A549 (cell line): ENCODE measurements around the gene IL20RB. TPM values are rescaled to one million over a fixed set of nuclear protein-coding genes. Genes with fewer than 3 reads are reported as not detected.

Experiments used
- ATAC-seq, 2 experiments: fragments of 200-7000 bp in 1 of 2; fragments of >200 bp in 1 of 2; cut with Nextera tagmentation in 1 of 2; cut with Tn5 transposase in 1 of 2; 3 replicates each; pipeline versions ENCODE4 v1.8.0 to v1.9.1; 2018 to 2020; ENCODE audit warnings: mild to moderate bottlenecking in 1 of 2, moderate library complexity in 1 of 2
- CTCF ChIA-PET: fragments of 300-600 bp; sonication (Branson Sonifier 250); formaldehyde crosslinking; extraction: SDS; loops from one replicate; lab custom pipeline; 2021; ENCODE audit warnings: antibody characterized with exemption, inconsistent platforms; lab: Yijun Ruan, JAX
- POLR2A ChIA-PET: fragments of 350-600 bp; formaldehyde crosslinking; extraction: SDS; loops from one replicate; lab custom pipeline; 2021; ENCODE audit warnings: antibody characterized with exemption, inconsistent platforms; lab: Yijun Ruan, JAX
- DNase-seq, 2 experiments: peaks; one replicate each; pipeline versions ENCODE4 v3.0.0 to v3.0.0-alpha.2; 2011 to 2016; ENCODE audit warnings: low read depth in 1 of 2, low spot score in 1 of 2
- FAIRE-seq: peaks from 2 replicates; lab custom pipeline; 2011; peaks lifted over from hg19 to GRCh38; lab: Jason Lieb, UNC
- H3K27ac ChIP-seq, 2 experiments: fragments of >200 bp; sonication (Bioruptor Twin); formaldehyde crosslinking; 3 replicates each; pipeline ENCODE4 v1.5.1; 2016 to 2017
- H3K4me1 ChIP-seq: fragments of >200 bp; sonication (Bioruptor Twin); formaldehyde crosslinking; 3 replicates; pipeline ENCODE4 v1.6.1; 2016
- H3K4me2 ChIP-seq: fragments of >200 bp; sonication (Bioruptor Twin); formaldehyde crosslinking; 3 replicates; pipeline ENCODE4 v1.6.1; 2016
- H3K4me3 ChIP-seq: fragments of >200 bp; sonication (Bioruptor Twin); formaldehyde crosslinking; 3 replicates; pipeline ENCODE4 v1.5.1; 2016
- H3K9me3 ChIP-seq: fragments of >200 bp; sonication (Bioruptor Twin); formaldehyde crosslinking; 3 replicates; pipeline ENCODE4 v1.6.1; 2016
- BHLHE40 ChIP-seq: IDR thresholded peaks from 2 replicates; pipeline ENCODE4 v1.6.1; 2012; ENCODE audit warnings: low read depth, low read length, inconsistent platforms
- CBX2 ChIP-seq: fragments of 200-600 bp; sonication (generic); IDR thresholded peaks from 2 replicates; pipeline ENCODE4 v1.6.1; 2016; ENCODE audit warnings: low read depth, mild to moderate bottlenecking, borderline replicate concordance
- CEBPB ChIP-seq, 2 experiments: fragments of >200 bp in 1 of 2; sonication (Bioruptor Twin) in 1 of 2; formaldehyde crosslinking in 1 of 2; IDR thresholded peaks; 2 replicates each; pipeline ENCODE4 v1.6.1; 2012 to 2016
- CHD2 ChIP-seq: fragments of 150-350 bp; IDR thresholded peaks from 2 replicates; pipeline ENCODE4 v1.6.1; 2014; ENCODE audit warnings: low read length; ENCODE audit not compliant: partially characterized antibody
- CHD4 ChIP-seq: fragments of 200-600 bp; sonication (generic); IDR thresholded peaks from 2 replicates; pipeline ENCODE4 v1.6.1; 2016; ENCODE audit warnings: antibody characterized with exemption, mild to moderate bottlenecking, borderline replicate concordance
- ELK1 ChIP-seq: fragments of 150-350 bp; IDR thresholded peaks from 2 replicates; pipeline ENCODE4 v1.6.1; 2014; ENCODE audit warnings: low read depth, mild to moderate bottlenecking, low read length
- EP300 ChIP-seq, 2 experiments: fragments of >200 bp; sonication (Bioruptor Twin); formaldehyde crosslinking; IDR thresholded peaks; 2 replicates in 1 of 2; 3 replicates in 1 of 2; pipeline ENCODE4 v1.6.1; 2016 to 2017
- FOSB ChIP-seq: fragments of 250-450 bp; sonication (Bioruptor Pico); IDR thresholded peaks from 2 replicates; pipeline ENCODE4 v1.5.0; 2020; ENCODE audit warnings: mild to moderate bottlenecking, moderate library complexity
- HES2 ChIP-seq: fragments of >200 bp; sonication (Bioruptor Twin); formaldehyde crosslinking; IDR thresholded peaks from 2 replicates; pipeline ENCODE4 v1.6.1; 2016
- HOXB13 ChIP-seq: fragments of 250-450 bp; sonication (Bioruptor Pico); IDR thresholded peaks from 2 replicates; pipeline ENCODE4 v1.5.0; 2020; ENCODE audit warnings: low read depth, mild to moderate bottlenecking, moderate library complexity
- HOXB5 ChIP-seq: fragments of 250-450 bp; sonication (Bioruptor Pico); IDR thresholded peaks from 2 replicates; pipeline ENCODE4 v1.5.0; 2020; ENCODE audit warnings: mild to moderate bottlenecking, moderate library complexity
- JUNB ChIP-seq: fragments of >200 bp; sonication (Bioruptor Twin); formaldehyde crosslinking; IDR thresholded peaks from 2 replicates; pipeline ENCODE4 v1.6.1; 2016
- MAZ ChIP-seq: fragments of 150-350 bp; IDR thresholded peaks from 2 replicates; pipeline ENCODE4 v1.6.1; 2014; ENCODE audit warnings: antibody characterized with exemption, low read depth, low read length, borderline replicate concordance
- MYC ChIP-seq: IDR thresholded peaks from 2 replicates; pipeline ENCODE4 v1.6.1; 2012; ENCODE audit warnings: mild to moderate bottlenecking, inconsistent platforms, low read length, improper control_type of control experiment, borderline replicate concordance
- NR3C1 ChIP-seq: fragments of >200 bp; sonication (Bioruptor Twin); formaldehyde crosslinking; IDR thresholded peaks from 3 replicates; pipeline ENCODE4 v1.6.1; 2017
- PBX3 ChIP-seq: IDR thresholded peaks from 2 replicates; pipeline ENCODE4 v1.6.1; 2012
- PHF8 ChIP-seq: fragments of 200-600 bp; sonication (generic); IDR thresholded peaks from 2 replicates; pipeline ENCODE4 v1.6.1; 2016; ENCODE audit warnings: low read depth, mild to moderate bottlenecking, antibody characterized with exemption, moderate library complexity, borderline replicate concordance
- RAD21 ChIP-seq, 2 experiments: fragments of >200 bp in 1 of 2; sonication (Bioruptor Twin) in 1 of 2; formaldehyde crosslinking in 1 of 2; IDR thresholded peaks in 1 of 2; conservative IDR thresholded peaks in 1 of 2; 2 replicates in 1 of 2; 3 replicates in 1 of 2; pipeline ENCODE4 v1.6.1; 2012 to 2018; ENCODE audit warnings: inconsistent platforms in 1 of 2
- RCOR1 ChIP-seq: fragments of 150-350 bp; IDR thresholded peaks from 2 replicates; pipeline ENCODE4 v1.6.1; 2014; ENCODE audit warnings: antibody characterized with exemption, low read length, low read depth
- RFX5 ChIP-seq: fragments of 450-650 bp; IDR thresholded peaks from 2 replicates; pipeline ENCODE4 v1.7.1; 2014; ENCODE audit warnings: antibody characterized with exemption, mild to moderate bottlenecking, moderate library complexity
- SMC3 ChIP-seq: fragments of >200 bp; sonication (Bioruptor Twin); formaldehyde crosslinking; IDR thresholded peaks from 3 replicates; pipeline ENCODE4 v1.6.1; 2018; ENCODE audit warnings: inconsistent platforms
- TP53 ChIP-seq: fragments of 250-450 bp; sonication (Bioruptor Pico); IDR thresholded peaks from 2 replicates; pipeline ENCODE4 v1.5.0; 2021; ENCODE audit warnings: mild to moderate bottlenecking, moderate library complexity
- USF2 ChIP-seq: fragments of 450-650 bp; IDR thresholded peaks from 2 replicates; pipeline ENCODE4 v1.6.1; 2014; ENCODE audit warnings: antibody characterized with exemption
- ZNF302 ChIP-seq: fragments of 250-450 bp; sonication (Bioruptor Pico); IDR thresholded peaks from 2 replicates; pipeline ENCODE4 v1.9.0; 2021; ENCODE audit warnings: inconsistent platforms, mild to moderate bottlenecking, moderate library complexity
- WGBS: methylation state at CpG from one replicate; pipeline ENCODE4 v1.1.6; 2017; ENCODE audit errors: missing lambda C conversion rate; 5-methylcytosine and 5-hydroxymethylcytosine counted together
- polyA plus RNA-seq, 4 experiments: library from polyadenylated mRNA; depleted of rRNA in 3 of 4; stranded (reverse); fragments of >200 nt; fragmentation: RNase III in 1 of 4; extraction: RNeasy Plus Mini Kit Qiagen cat#74134 plus additional on column Dnase treatment in 1 of 4; gene quantifications; 2 replicates in 3 of 4; 3 replicates in 1 of 4; pipeline ENCODE4 v1.2.3, GENCODE V29; 2011 to 2017
- TF ChIP-seq, protein P1 (sequence below): fragments of >200 bp; sonication (Bioruptor Twin); formaldehyde crosslinking; IDR thresholded peaks from 3 replicates; pipeline ENCODE4 v1.6.1; 2016

Gene IL20RB
- polyA plus RNA-seq, 2 of the 4 experiments (the other 2 are of a cell fraction), result 1.1 to 6.9 TPM

- CTCF ChIA-PET, result interaction anchor here (0.8 to 4.1 kb wide), 2 partner anchors 8 to 63 kb away, joined by 3 to 19 read pairs; no protein-coding TSS in a partner anchor
- WGBS, result 91% methylated on average over 1 of the region's 1 CpG
Observed at GRCh38 chr3:136950623-136951022, 7.2 kb upstream of the IL20RB start.

GRCh38 chr3:136952292-136952691 is 5.5 kb upstream of the IL20RB start:
- Histone ChIP-seq H3K4me2 (0 out of 3 replicates have a peak overlapping the region, but pooled peaks have one; percentile 6), H3K27ac (no peak overlapping the region)

More at GRCh38 chr3:136950623-136951022, 7.2 kb upstream of the IL20RB start:
- H3K27ac ChIP-seq, result no peak overlapping the region
- no peak overlapping the region for H3K4me2 ChIP-seq
- FAIRE-seq (no peak), ATAC-seq (no peak), DNase-seq (no peak)
- TF ChIP-seq MYC (no peak), HOXB5 (CRISPR knock-in tag) (no peak), JUNB (no peak), PBX3 (no peak), BHLHE40 (no peak), CBX2 (no peak), FOSB (CRISPR knock-in tag) (no peak), RFX5 (no peak), ELK1 (no peak), EP300 (IDR thresholded peaks at IDR 0.05) (no peak), HES2 (no peak), NR3C1 (no peak), HOXB13 (CRISPR knock-in tag) (no peak), PHF8 (no peak), TP53 (CRISPR knock-in tag) (no peak)
- TF ChIP-seq, protein P1, sequence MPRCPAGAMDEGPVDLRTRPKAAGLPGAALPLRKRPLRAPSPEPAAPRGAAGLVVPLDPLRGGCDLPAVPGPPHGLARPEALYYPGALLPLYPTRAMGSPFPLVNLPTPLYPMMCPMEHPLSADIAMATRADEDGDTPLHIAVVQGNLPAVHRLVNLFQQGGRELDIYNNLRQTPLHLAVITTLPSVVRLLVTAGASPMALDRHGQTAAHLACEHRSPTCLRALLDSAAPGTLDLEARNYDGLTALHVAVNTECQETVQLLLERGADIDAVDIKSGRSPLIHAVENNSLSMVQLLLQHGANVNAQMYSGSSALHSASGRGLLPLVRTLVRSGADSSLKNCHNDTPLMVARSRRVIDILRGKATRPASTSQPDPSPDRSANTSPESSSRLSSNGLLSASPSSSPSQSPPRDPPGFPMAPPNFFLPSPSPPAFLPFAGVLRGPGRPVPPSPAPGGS, result no peak
- POLR2A ChIA-PET, result no interaction called here
- H3K4me3 ChIP-seq, result no peak overlapping the region
- no peaks in the 10 kb centered on the region for H3K9me3 ChIP-seq
- H3K4me1 ChIP-seq, result peaks cover 38% of the 10 kb centered on the region

More at GRCh38 chr3:136952292-136952691, 5.5 kb upstream of the IL20RB start:
- no peaks in the 10 kb centered on the region for H3K9me3 ChIP-seq
- peaks cover 48% of the 10 kb centered on the region for H3K4me1 ChIP-seq
- 50% methylated on average over 1 of the region's 1 CpG for WGBS
- no peak for TF ChIP-seq RCOR1
- no peak for TF ChIP-seq MYC
- TF ChIP-seq CEBPB (IDR thresholded peaks at IDR 0.05), result no peak
- TF ChIP-seq RFX5, result no peak
- no peak for TF ChIP-seq NR3C1
- no peak for TF ChIP-seq CHD2
- no peak for TF ChIP-seq MAZ
- no peak for TF ChIP-seq SMC3
- no peak for TF ChIP-seq USF2
- TF ChIP-seq CHD4, result no peak
- TF ChIP-seq ZNF302, result no peak
- no peak for TF ChIP-seq JUNB
- TF ChIP-seq RAD21 (conservative IDR thresholded peaks at IDR 0.05 in 1 of 2, IDR thresholded peaks at IDR 0.05 in 1 of 2), result no peak
- ChIA-PET CTCF (interaction anchor here (2.4 kb wide), 1 partner anchor 62 kb away, joined by 8 read pairs; no protein-coding TSS in a partner anchor), POLR2A (no interaction called here)
- no peak for ATAC-seq
- FAIRE-seq, result no peak
- no peak overlapping the region for H3K4me3 ChIP-seq
- no peak for DNase-seq
